ENCODE data around the gene RPS19. TPM values are rescaled to one million over a fixed set of nuclear protein-coding genes. Genes with fewer than 3 reads are reported as not detected.
A peak's percentile ranks its signal among the peaks of the same experiment; 100 is the strongest.

RPS19 gene
- total RNA-seq, 1 experiment from 2014 or later = 3,152 TPM

DNA sequence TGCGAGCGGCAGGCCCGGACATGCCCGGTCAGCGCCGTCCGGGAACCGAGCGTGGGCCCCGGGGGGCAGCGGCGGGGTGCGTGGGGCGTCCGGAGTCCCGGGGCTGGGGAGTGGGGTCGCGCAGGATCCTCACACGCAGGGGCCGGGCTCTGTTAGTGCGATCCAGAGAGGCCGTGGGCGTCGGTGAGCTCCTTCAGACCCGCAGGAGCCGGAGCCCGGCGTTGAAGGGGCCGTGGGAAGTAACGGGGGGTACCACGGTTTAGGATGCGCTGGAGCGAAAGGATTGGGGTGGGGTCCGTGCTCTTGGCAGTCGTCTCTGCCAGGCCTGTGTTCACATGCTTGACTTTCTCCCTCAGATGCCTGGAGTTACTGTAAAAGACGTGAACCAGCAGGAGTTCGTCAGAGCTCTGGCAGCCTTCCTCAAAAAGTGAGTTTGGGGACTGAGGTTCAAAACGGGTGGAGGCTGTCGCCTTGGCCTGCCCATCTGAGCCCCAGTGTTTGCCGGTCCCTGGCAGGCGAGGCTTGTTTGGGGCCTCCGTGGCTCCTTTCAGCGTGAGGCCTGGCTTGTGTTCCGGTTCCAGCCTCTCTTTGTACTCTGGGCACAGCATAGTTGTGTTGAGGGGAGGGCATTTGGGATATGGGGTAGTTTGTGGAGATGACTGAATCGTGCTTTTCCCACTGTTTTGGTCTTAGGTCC, 512 bp downstream of the RPS19 start (continued):
- TF ChIP-seq, protein P1, sequence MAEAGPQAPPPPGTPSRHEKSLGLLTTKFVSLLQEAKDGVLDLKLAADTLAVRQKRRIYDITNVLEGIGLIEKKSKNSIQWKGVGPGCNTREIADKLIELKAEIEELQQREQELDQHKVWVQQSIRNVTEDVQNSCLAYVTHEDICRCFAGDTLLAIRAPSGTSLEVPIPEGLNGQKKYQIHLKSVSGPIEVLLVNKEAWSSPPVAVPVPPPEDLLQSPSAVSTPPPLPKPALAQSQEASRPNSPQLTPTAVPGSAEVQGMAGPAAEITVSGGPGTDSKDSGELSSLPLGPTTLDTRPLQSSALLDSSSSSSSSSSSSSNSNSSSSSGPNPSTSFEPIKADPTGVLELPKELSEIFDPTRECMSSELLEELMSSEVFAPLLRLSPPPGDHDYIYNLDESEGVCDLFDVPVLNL (CRISPR knock-in tag; IDR thresholded peaks at IDR 0.05; ENCODE audit: borderline replicate concordance, low read depth) = peak; percentile 58; the same call in 1 of the 2 replicates
- TF ChIP-seq, protein P2, sequence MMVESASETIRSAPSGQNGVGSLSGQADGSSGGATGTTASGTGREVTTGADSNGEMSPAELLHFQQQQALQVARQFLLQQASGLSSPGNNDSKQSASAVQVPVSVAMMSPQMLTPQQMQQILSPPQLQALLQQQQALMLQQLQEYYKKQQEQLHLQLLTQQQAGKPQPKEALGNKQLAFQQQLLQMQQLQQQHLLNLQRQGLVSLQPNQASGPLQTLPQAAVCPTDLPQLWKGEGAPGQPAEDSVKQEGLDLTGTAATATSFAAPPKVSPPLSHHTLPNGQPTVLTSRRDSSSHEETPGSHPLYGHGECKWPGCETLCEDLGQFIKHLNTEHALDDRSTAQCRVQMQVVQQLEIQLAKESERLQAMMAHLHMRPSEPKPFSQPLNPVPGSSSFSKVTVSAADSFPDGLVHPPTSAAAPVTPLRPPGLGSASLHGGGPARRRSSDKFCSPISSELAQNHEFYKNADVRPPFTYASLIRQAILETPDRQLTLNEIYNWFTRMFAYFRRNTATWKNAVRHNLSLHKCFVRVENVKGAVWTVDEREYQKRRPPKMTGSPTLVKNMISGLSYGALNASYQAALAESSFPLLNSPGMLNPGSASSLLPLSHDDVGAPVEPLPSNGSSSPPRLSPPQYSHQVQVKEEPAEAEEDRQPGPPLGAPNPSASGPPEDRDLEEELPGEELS (CRISPR knock-in tag; IDR thresholded peaks at IDR 0.05) = no peak
- TF ChIP-seq, protein P3, sequence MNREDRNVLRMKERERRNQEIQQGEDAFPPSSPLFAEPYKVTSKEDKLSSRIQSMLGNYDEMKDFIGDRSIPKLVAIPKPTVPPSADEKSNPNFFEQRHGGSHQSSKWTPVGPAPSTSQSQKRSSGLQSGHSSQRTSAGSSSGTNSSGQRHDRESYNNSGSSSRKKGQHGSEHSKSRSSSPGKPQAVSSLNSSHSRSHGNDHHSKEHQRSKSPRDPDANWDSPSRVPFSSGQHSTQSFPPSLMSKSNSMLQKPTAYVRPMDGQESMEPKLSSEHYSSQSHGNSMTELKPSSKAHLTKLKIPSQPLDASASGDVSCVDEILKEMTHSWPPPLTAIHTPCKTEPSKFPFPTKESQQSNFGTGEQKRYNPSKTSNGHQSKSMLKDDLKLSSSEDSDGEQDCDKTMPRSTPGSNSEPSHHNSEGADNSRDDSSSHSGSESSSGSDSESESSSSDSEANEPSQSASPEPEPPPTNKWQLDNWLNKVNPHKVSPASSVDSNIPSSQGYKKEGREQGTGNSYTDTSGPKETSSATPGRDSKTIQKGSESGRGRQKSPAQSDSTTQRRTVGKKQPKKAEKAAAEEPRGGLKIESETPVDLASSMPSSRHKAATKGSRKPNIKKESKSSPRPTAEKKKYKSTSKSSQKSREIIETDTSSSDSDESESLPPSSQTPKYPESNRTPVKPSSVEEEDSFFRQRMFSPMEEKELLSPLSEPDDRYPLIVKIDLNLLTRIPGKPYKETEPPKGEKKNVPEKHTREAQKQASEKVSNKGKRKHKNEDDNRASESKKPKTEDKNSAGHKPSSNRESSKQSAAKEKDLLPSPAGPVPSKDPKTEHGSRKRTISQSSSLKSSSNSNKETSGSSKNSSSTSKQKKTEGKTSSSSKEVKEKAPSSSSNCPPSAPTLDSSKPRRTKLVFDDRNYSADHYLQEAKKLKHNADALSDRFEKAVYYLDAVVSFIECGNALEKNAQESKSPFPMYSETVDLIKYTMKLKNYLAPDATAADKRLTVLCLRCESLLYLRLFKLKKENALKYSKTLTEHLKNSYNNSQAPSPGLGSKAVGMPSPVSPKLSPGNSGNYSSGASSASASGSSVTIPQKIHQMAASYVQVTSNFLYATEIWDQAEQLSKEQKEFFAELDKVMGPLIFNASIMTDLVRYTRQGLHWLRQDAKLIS (CRISPR knock-in tag; IDR thresholded peaks at IDR 0.05; ENCODE audit: borderline replicate concordance) = no peak
- TF ChIP-seq, protein P4, sequence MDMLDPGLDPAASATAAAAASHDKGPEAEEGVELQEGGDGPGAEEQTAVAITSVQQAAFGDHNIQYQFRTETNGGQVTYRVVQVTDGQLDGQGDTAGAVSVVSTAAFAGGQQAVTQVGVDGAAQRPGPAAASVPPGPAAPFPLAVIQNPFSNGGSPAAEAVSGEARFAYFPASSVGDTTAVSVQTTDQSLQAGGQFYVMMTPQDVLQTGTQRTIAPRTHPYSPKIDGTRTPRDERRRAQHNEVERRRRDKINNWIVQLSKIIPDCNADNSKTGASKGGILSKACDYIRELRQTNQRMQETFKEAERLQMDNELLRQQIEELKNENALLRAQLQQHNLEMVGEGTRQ (CRISPR knock-in tag; IDR thresholded peaks at IDR 0.05) = 0 out of 2 replicates have a peak, but pooled peaks have one; percentile 2
- TF ChIP-seq ZNF317 (CRISPR knock-in tag; IDR thresholded peaks at IDR 0.05; ENCODE audit: borderline replicate concordance, low read depth) (no peak), JAZF1 (CRISPR knock-in tag; IDR thresholded peaks at IDR 0.05) (no peak), ZNF138 (CRISPR knock-in tag; conservative IDR thresholded peaks at IDR 0.05) (no peak), PRRX2 (CRISPR knock-in tag; IDR thresholded peaks at IDR 0.05) (no peak), ZNF416 (CRISPR knock-in tag; IDR thresholded peaks at IDR 0.05) (peak; percentile 35; the same call in 1 of the 2 replicates), TEAD1 (CRISPR knock-in tag; IDR thresholded peaks at IDR 0.05) (no peak)
- TF ChIP-seq, protein P5, sequence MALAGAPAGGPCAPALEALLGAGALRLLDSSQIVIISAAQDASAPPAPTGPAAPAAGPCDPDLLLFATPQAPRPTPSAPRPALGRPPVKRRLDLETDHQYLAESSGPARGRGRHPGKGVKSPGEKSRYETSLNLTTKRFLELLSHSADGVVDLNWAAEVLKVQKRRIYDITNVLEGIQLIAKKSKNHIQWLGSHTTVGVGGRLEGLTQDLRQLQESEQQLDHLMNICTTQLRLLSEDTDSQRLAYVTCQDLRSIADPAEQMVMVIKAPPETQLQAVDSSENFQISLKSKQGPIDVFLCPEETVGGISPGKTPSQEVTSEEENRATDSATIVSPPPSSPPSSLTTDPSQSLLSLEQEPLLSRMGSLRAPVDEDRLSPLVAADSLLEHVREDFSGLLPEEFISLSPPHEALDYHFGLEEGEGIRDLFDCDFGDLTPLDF (CRISPR knock-in tag; IDR thresholded peaks at IDR 0.05) = no peak
- TF ChIP-seq, protein P6, sequence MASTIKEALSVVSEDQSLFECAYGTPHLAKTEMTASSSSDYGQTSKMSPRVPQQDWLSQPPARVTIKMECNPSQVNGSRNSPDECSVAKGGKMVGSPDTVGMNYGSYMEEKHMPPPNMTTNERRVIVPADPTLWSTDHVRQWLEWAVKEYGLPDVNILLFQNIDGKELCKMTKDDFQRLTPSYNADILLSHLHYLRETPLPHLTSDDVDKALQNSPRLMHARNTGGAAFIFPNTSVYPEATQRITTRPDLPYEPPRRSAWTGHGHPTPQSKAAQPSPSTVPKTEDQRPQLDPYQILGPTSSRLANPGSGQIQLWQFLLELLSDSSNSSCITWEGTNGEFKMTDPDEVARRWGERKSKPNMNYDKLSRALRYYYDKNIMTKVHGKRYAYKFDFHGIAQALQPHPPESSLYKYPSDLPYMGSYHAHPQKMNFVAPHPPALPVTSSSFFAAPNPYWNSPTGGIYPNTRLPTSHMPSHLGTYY (CRISPR knock-in tag; IDR thresholded peaks at IDR 0.05) = peak; percentile 22; the same call in 1 of the 2 replicates
- TF ChIP-seq, protein P7, sequence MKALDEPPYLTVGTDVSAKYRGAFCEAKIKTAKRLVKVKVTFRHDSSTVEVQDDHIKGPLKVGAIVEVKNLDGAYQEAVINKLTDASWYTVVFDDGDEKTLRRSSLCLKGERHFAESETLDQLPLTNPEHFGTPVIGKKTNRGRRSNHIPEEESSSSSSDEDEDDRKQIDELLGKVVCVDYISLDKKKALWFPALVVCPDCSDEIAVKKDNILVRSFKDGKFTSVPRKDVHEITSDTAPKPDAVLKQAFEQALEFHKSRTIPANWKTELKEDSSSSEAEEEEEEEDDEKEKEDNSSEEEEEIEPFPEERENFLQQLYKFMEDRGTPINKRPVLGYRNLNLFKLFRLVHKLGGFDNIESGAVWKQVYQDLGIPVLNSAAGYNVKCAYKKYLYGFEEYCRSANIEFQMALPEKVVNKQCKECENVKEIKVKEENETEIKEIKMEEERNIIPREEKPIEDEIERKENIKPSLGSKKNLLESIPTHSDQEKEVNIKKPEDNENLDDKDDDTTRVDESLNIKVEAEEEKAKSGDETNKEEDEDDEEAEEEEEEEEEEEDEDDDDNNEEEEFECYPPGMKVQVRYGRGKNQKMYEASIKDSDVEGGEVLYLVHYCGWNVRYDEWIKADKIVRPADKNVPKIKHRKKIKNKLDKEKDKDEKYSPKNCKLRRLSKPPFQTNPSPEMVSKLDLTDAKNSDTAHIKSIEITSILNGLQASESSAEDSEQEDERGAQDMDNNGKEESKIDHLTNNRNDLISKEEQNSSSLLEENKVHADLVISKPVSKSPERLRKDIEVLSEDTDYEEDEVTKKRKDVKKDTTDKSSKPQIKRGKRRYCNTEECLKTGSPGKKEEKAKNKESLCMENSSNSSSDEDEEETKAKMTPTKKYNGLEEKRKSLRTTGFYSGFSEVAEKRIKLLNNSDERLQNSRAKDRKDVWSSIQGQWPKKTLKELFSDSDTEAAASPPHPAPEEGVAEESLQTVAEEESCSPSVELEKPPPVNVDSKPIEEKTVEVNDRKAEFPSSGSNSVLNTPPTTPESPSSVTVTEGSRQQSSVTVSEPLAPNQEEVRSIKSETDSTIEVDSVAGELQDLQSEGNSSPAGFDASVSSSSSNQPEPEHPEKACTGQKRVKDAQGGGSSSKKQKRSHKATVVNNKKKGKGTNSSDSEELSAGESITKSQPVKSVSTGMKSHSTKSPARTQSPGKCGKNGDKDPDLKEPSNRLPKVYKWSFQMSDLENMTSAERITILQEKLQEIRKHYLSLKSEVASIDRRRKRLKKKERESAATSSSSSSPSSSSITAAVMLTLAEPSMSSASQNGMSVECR (CRISPR knock-in tag; IDR thresholded peaks at IDR 0.05; ENCODE audit: borderline replicate concordance) = 0 out of 2 replicates have a peak, but pooled peaks have one; percentile 9
- TF ChIP-seq, protein P8, sequence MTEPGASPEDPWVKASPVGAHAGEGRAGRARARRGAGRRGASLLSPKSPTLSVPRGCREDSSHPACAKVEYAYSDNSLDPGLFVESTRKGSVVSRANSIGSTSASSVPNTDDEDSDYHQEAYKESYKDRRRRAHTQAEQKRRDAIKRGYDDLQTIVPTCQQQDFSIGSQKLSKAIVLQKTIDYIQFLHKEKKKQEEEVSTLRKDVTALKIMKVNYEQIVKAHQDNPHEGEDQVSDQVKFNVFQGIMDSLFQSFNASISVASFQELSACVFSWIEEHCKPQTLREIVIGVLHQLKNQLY (CRISPR knock-in tag; IDR thresholded peaks at IDR 0.05) = no peak
- TF ChIP-seq, protein P9, sequence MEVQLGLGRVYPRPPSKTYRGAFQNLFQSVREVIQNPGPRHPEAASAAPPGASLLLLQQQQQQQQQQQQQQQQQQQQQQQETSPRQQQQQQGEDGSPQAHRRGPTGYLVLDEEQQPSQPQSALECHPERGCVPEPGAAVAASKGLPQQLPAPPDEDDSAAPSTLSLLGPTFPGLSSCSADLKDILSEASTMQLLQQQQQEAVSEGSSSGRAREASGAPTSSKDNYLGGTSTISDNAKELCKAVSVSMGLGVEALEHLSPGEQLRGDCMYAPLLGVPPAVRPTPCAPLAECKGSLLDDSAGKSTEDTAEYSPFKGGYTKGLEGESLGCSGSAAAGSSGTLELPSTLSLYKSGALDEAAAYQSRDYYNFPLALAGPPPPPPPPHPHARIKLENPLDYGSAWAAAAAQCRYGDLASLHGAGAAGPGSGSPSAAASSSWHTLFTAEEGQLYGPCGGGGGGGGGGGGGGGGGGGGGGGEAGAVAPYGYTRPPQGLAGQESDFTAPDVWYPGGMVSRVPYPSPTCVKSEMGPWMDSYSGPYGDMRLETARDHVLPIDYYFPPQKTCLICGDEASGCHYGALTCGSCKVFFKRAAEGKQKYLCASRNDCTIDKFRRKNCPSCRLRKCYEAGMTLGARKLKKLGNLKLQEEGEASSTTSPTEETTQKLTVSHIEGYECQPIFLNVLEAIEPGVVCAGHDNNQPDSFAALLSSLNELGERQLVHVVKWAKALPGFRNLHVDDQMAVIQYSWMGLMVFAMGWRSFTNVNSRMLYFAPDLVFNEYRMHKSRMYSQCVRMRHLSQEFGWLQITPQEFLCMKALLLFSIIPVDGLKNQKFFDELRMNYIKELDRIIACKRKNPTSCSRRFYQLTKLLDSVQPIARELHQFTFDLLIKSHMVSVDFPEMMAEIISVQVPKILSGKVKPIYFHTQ (CRISPR knock-in tag; IDR thresholded peaks at IDR 0.05) = no peak
- TF ChIP-seq, protein P10, sequence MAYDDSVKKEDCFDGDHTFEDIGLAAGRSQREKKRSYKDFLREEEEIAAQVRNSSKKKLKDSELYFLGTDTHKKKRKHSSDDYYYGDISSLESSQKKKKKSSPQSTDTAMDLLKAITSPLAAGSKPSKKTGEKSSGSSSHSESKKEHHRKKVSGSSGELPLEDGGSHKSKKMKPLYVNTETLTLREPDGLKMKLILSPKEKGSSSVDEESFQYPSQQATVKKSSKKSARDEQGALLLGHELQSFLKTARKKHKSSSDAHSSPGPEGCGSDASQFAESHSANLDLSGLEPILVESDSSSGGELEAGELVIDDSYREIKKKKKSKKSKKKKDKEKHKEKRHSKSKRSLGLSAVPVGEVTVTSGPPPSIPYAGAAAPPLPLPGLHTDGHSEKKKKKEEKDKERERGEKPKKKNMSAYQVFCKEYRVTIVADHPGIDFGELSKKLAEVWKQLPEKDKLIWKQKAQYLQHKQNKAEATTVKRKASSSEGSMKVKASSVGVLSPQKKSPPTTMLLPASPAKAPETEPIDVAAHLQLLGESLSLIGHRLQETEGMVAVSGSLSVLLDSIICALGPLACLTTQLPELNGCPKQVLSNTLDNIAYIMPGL (CRISPR knock-in tag; IDR thresholded peaks at IDR 0.05) = no peak
